ENCODE data around the gene PACSIN2.
A peak's percentile ranks its signal among the peaks of the same experiment; 100 is the strongest.

DNA sequence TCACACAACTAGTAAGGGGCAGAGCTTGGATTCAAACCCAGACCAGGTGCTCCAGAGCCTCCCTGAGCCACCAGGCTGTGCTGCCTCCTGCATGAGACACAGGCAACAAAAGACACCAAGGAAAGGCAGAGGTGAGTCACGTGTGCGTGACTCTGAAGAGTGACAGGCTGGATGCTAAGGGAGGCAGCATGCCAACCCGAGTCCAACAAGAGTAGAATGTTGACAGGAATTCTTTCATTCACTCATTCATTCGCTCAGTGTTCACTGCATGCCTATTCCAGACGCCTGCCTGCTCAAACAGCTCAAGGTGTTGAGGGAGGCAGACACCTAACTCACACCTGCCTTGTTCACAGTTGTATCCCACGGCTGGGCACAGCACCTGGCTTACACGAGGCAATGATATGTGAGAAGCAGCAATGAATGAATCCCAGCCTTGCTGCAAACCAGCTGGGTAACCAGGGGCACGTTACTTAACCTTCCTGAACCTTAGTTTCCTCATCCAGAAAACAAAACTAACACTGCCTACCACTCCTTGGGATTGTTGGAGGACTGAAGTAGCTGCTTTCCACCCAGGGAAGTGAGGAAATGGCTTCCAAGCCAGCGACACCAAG, 84.0 kb downstream of the PACSIN2 start:
- TF ChIP-seq ZNF790 (CRISPR knock-in tag; IDR thresholded peaks at IDR 0.05; ENCODE audit: borderline replicate concordance) (no peak), GMEB1 (CRISPR knock-in tag; IDR thresholded peaks at IDR 0.05; ENCODE audit: borderline replicate concordance) (no peak), POLR2A (IDR thresholded peaks at IDR 0.05; ENCODE audit: insufficient read depth in 1 of 2, low read depth in 2 of 2, low read length in 2 of 2) (no peak), ESRRA (CRISPR knock-in tag; IDR thresholded peaks at IDR 0.05; ENCODE audit: low read depth) (no peak), GPN1 (CRISPR knock-in tag; IDR thresholded peaks at IDR 0.05; ENCODE audit: borderline replicate concordance) (no peak), CBX1 (IDR thresholded peaks at IDR 0.05; ENCODE audit: low read depth) (no peak), KDM4B (CRISPR knock-in tag; IDR thresholded peaks at IDR 0.05) (no peak), RFX5 (IDR thresholded peaks at IDR 0.05; ENCODE audit: low read depth, low read length) (no peak), EZH2 (conservative IDR thresholded peaks at IDR 0.05; ENCODE audit: low read depth, low read length) (no peak), NR2F6 (IDR thresholded peaks at IDR 0.05) (no peak), NR2F6 (CRISPR knock-in tag; IDR thresholded peaks at IDR 0.05) (no peak)
- TF ChIP-seq, protein P1, sequence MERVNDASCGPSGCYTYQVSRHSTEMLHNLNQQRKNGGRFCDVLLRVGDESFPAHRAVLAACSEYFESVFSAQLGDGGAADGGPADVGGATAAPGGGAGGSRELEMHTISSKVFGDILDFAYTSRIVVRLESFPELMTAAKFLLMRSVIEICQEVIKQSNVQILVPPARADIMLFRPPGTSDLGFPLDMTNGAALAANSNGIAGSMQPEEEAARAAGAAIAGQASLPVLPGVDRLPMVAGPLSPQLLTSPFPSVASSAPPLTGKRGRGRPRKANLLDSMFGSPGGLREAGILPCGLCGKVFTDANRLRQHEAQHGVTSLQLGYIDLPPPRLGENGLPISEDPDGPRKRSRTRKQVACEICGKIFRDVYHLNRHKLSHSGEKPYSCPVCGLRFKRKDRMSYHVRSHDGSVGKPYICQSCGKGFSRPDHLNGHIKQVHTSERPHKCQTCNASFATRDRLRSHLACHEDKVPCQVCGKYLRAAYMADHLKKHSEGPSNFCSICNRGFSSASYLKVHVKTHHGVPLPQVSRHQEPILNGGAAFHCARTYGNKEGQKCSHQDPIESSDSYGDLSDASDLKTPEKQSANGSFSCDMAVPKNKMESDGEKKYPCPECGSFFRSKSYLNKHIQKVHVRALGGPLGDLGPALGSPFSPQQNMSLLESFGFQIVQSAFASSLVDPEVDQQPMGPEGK (CRISPR knock-in tag; IDR thresholded peaks at IDR 0.05) = no peak
- TF ChIP-seq, protein P2, sequence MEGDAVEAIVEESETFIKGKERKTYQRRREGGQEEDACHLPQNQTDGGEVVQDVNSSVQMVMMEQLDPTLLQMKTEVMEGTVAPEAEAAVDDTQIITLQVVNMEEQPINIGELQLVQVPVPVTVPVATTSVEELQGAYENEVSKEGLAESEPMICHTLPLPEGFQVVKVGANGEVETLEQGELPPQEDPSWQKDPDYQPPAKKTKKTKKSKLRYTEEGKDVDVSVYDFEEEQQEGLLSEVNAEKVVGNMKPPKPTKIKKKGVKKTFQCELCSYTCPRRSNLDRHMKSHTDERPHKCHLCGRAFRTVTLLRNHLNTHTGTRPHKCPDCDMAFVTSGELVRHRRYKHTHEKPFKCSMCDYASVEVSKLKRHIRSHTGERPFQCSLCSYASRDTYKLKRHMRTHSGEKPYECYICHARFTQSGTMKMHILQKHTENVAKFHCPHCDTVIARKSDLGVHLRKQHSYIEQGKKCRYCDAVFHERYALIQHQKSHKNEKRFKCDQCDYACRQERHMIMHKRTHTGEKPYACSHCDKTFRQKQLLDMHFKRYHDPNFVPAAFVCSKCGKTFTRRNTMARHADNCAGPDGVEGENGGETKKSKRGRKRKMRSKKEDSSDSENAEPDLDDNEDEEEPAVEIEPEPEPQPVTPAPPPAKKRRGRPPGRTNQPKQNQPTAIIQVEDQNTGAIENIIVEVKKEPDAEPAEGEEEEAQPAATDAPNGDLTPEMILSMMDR (CRISPR knock-in tag; IDR thresholded peaks at IDR 0.05) = peak; percentile 25; the same call in 1 of the 2 replicates
